Stimulated activated CD4-positive, alpha-beta T cell treated with anti-CD3 and anti-CD28 coated beads, Interleukin-15, amount 100 ng/mL, for 24 hours (primary cell): ENCODE data around the gene ZNF212.
"Not testable (repeated sequence)": the region's sequence is repeated elsewhere in the genome, so short reads cannot be mapped to it uniquely, and the experiment has no call there.

Experiments used
- DNase-seq: peaks from one replicate; pipeline ENCODE4 v3.0.0-alpha.2; 2020

ZNF212 gene

DNA sequence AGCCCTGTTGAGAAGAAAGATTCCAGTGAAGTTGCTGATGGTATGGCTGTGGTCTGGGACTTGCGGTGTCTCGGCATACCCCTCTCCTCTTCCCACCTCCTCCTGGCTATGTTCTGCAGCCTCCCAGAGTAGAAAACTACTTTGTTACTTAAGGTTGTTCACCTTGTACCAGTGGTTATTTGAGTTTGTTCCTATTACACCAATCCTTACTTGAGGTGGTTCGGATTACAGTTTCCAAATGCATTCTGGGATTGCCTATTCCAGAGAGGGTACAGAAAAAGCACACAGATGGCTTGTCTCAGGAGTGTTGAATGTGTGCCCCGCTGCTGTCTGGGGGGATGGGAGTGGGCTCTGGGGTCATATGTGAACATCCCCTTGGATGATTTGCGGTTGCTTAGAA, 15.7 kb downstream of the ZNF212 start:
- DNase-seq, result no peak

DNA sequence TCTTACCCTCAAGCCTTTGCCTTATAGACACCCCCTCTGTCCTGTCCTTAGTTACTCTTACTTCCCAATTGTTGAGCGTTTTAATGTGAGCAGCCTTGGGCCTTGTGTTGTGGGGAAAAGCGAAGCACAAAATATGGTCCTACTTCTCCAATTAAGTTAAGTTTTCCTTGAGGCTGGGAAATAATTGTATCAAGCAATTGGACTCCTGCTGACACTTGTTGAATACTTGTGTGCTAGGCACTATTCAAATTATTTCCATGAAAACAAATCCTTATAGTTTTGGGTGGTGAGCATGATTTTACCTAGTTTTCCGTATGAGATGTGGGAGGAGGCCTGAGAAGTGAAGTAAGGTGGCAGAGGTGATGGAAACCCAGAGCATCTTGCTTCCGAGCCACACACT, 17.1 kb downstream of the ZNF212 start:
- no peak for DNase-seq

GRCh38 chr7:149257146-149257545, 17.7 kb downstream of the ZNF212 start:
- DNase-seq, result no peak

GRCh38 chr7:149261316-149261828, 21.9 kb downstream of the ZNF212 start:
- DNase-seq, result peak; percentile 46

- peak; percentile 88 for DNase-seq
These were observed 22.6 kb downstream of the ZNF212 start, which contains the start of gene ZNF783 for GRCh38 chr7:149261829-149262617. Gene ZNF783 (plus strand): TSS chr7:149262196. CDS start chr7:149262334, 138 bp downstream.

- DNase-seq, result no peak
These were observed 27.0 kb downstream of the ZNF212 start for GRCh38 chr7:149266451-149266850.

DNA sequence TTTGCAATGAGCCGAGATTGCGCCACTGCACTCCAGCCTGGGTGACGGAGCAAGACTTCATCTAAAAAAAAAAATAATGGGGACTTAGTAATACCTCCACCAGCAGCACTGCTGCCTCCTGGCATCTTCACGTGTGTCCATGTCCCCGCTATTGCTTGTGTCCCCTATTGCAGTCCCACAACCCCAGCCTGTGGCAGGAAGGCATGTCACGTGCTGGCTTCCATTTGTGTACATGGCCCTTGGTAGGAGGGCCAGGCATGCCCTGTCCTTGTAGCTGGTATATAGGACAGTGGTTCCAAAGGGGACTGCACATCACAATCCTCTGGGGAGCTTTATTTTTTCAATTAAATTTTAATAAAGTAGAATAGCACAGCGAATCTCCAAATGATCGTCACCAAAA, 28.3 kb downstream of the ZNF212 start:
- DNase-seq, result no peak

- DNase-seq, result not testable (repeated sequence)
These were observed 35.0 kb downstream of the ZNF212 start for GRCh38 chr7:149274424-149274823.

- no peak for DNase-seq
These were observed 38.4 kb downstream of the ZNF212 start for GRCh38 chr7:149277871-149278270.

DNA sequence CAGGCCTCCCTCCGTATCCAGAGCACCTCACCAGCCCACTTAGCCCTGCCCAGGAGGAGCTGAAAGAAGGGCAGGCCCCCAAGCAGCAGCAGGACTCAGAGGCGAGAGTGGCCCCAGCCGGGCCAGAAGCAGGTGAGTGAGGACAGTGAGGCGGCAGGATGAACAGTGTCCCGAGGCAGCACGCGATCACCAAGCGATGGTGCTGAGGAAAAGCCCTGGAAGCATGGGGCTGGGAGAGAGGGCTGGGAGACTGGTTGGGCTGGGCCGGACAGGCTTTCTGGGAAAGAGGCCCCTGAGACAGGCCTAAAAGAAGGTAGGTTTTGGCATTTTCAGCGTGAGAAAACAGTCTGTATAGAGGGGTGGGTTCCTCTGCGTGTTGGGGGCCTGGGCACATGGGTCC, 38.9 kb downstream of the ZNF212 start:
- DNase-seq, result no peak

- no peak for DNase-seq
These were observed 39.8 kb downstream of the ZNF212 start for GRCh38 chr7:149279111-149279743.

DNA sequence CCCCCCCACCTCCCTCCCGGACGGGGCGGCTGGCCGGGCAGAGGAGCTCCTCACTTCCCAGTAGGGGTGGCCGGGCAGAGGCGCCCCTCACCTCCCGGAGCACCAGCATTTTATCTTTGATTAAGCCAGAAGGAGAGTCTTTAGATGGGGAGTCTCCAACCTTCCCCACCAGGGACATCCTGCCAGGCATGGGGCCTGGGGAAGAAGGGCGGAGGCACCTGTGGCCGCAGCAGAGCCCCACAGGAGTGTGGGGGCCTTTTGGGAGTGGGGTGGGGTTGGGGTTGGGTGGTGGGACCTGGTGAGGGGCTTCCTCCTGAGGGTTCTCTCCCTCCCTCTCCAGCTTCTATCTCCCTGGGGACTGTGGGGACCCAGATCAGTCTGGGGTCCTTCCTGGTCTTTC, 40.7 kb downstream of the ZNF212 start:
- no peak for DNase-seq

- DNase-seq, result no peak
These were observed 41.4 kb downstream of the ZNF212 start for GRCh38 chr7:149280661-149281507.

GRCh38 chr7:149281508-149282330, 42.3 kb downstream of the ZNF212 start:
- no peak for DNase-seq

DNA sequence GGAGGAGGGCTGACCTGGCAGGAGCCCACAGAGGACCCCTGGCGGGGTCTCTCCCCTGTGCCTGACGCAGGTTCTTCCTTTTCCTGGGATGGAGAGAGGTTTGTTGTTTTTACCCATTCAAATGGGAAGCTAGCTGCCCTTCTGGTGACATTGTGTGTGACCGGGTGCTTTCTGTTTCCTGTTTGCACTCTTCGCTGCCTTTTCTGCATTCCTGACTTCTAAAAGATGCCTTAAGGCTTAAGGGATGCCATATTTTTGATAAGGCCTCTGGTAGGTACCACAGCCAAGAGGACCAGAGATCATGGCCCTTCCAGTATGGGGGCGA, 42.8 kb downstream of the ZNF212 start:
- DNase-seq, result no peak

- DNase-seq, result no peak
These were observed 43.9 kb downstream of the ZNF212 start for GRCh38 chr7:149283321-149283720.

DNA sequence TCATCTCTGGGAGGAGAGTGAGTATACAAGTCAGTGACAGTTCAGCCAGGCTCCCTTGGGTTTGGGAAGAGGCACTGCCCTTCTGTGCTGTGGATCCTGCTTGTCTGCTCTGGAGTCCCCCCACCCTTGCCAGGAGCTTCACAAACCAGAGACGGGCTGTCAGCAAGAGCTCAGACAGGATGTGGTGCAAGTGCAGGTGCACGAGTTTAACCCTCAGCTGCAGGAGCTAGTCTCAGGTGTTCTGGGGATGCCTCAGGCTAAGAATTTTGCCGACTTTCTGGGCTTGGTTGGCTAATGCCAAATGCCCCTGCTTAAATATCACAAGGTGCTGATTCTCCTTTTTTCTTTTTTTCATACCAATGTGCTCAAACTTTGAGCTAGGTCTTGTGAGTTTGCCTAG, 44.9 kb downstream of the ZNF212 start:
- DNase-seq, result peak; percentile 36

DNA sequence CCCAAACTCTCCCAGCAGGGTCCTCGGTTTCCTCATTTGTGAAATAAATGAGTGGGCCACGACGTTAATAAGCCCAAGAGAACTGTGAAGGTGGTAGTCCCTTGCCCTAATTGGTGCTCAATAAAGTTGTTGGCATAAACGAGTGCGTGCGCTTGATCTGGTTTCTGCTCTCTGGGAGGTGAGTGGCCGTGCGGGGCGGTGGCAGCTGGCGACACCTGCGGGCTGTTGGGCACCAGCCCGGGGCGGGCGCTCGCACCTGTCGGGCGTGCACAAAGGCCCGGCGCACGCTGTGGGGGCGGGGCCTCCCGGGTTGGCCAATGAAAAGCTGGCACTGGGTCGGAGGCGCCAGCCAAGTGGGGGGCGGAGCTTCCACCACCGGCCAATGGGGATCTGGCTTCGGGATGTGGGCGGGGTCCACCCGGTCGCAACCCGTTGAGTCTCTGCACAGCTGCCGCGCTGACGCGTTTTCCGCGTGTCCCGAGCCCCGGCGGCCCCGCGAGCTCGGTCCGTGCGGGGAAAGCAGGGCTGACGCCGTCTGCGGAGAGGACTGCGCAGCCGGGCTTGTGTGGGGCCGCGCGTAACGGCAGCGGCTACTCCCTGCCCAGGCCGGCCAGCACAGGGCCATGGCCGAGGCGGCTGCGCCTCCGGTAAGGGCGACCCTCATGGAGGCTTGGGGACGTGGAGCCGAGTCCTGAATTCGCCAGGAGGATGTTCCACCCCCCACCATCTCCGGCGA, 45.6 kb downstream of the ZNF212 start:
- peak; percentile 99 for DNase-seq

- no peak for DNase-seq
These were observed 46.2 kb downstream of the ZNF212 start for GRCh38 chr7:149285603-149286002.

- DNase-seq, result no peak
These were observed 47.5 kb downstream of the ZNF212 start for GRCh38 chr7:149286811-149287400.

DNA sequence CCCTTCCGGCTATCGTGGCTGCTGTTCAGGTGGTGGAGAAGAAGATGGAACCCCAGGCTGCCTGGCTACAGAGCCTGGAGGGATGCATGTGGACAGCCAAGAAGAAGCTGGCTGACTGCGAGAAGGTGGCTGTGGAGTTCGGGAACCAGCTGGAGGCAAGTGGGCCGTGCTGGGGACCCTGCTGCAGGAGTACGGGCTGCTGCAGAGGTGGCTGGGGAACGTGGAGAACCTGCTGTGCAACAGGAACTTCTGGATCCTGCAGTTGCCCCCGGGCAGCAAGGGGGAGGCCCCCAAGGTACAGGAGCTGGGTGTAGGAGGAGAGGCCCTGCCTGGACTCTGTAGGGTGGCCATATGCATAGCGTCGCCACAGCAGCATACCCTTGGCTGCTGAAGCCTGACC, 48.2 kb downstream of the ZNF212 start:
- DNase-seq, result no peak
